Pons (tissue), 1 donor: ENCODE measurements around the gene NCAM2.

Source experiments
- DNase-seq: peaks from one replicate; pipeline ENCODE4 v3.0.0-alpha.2; 2016; ENCODE audit warnings: low spot score

The NCAM2 gene

GRCh38 chr21:21028275-21028820 lies 30.1 kb downstream of the NCAM2 start:
- peak; percentile 53 for DNase-seq

- DNase-seq = peak; percentile 88
Observed at GRCh38 chr21:21029164-21029563, 31.0 kb downstream of the NCAM2 start.

- no peak for DNase-seq
Observed at GRCh38 chr21:21030311-21030710, 32.1 kb downstream of the NCAM2 start.

GRCh38 chr21:21034036-21034435 lies 35.8 kb downstream of the NCAM2 start:
- DNase-seq = no peak

- DNase-seq = no peak
Observed at GRCh38 chr21:21039624-21040170, 41.5 kb downstream of the NCAM2 start.

GRCh38 chr21:21045518-21045917 lies 47.3 kb downstream of the NCAM2 start:
- DNase-seq = no peak

GRCh38 chr21:21046063-21046462 lies 47.9 kb downstream of the NCAM2 start:
- no peak for DNase-seq

- DNase-seq = peak; percentile 65
Observed at GRCh38 chr21:21051109-21052055, 53.2 kb downstream of the NCAM2 start.

GRCh38 chr21:21052672-21053071 lies 54.5 kb downstream of the NCAM2 start:
- DNase-seq = no peak

GRCh38 chr21:21057349-21058062 lies 59.3 kb downstream of the NCAM2 start:
- no peak for DNase-seq

- no peak for DNase-seq
Observed at GRCh38 chr21:21063828-21064227, 65.6 kb downstream of the NCAM2 start.

GRCh38 chr21:21064353-21064752 lies 66.1 kb downstream of the NCAM2 start:
- no peak for DNase-seq

- no peak for DNase-seq
Observed at GRCh38 chr21:21067375-21067774, 69.2 kb downstream of the NCAM2 start.

GRCh38 chr21:21074305-21074704 lies 76.1 kb downstream of the NCAM2 start:
- no peak for DNase-seq

GRCh38 chr21:21076051-21076450 lies 77.8 kb downstream of the NCAM2 start:
- DNase-seq = no peak

- DNase-seq = no peak
Observed at GRCh38 chr21:21076491-21076890, 78.3 kb downstream of the NCAM2 start.

GRCh38 chr21:21079646-21080045 lies 81.4 kb downstream of the NCAM2 start:
- no peak for DNase-seq

- no peak for DNase-seq
Observed at GRCh38 chr21:21084179-21084578, 86.0 kb downstream of the NCAM2 start.

- peak; percentile 75 for DNase-seq
Observed at GRCh38 chr21:21085206-21085605, 87.0 kb downstream of the NCAM2 start.

GRCh38 chr21:21096956-21097355 lies 98.7 kb downstream of the NCAM2 start:
- DNase-seq = peak; percentile 93

- DNase-seq = peak; percentile 78
Observed at GRCh38 chr21:21097466-21097865, 99.3 kb downstream of the NCAM2 start.

- DNase-seq = peak; percentile 98
Observed at GRCh38 chr21:21101911-21102310, 103.7 kb downstream of the NCAM2 start.

GRCh38 chr21:21102896-21103295 lies 104.7 kb downstream of the NCAM2 start:
- DNase-seq = peak; percentile 89
